HG02763 (cell line): ENCODE measurements around the gene DNAJC11.
"Not testable (repeated sequence)": the region's sequence is repeated elsewhere in the genome, so short reads cannot be mapped to it uniquely, and the experiment has no call there.

Experiments used
- ATAC-seq: cut with Tn5 transposase; IDR thresholded peaks from one replicate; pipeline ENCODE4 v1.9.1; 2021; ENCODE audit warnings: mild to moderate bottlenecking, moderate library complexity; ENCODE audit not compliant: unreplicated experiment

The DNAJC11 gene, protein sequence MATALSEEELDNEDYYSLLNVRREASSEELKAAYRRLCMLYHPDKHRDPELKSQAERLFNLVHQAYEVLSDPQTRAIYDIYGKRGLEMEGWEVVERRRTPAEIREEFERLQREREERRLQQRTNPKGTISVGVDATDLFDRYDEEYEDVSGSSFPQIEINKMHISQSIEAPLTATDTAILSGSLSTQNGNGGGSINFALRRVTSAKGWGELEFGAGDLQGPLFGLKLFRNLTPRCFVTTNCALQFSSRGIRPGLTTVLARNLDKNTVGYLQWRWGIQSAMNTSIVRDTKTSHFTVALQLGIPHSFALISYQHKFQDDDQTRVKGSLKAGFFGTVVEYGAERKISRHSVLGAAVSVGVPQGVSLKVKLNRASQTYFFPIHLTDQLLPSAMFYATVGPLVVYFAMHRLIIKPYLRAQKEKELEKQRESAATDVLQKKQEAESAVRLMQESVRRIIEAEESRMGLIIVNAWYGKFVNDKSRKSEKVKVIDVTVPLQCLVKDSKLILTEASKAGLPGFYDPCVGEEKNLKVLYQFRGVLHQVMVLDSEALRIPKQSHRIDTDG

DNA sequence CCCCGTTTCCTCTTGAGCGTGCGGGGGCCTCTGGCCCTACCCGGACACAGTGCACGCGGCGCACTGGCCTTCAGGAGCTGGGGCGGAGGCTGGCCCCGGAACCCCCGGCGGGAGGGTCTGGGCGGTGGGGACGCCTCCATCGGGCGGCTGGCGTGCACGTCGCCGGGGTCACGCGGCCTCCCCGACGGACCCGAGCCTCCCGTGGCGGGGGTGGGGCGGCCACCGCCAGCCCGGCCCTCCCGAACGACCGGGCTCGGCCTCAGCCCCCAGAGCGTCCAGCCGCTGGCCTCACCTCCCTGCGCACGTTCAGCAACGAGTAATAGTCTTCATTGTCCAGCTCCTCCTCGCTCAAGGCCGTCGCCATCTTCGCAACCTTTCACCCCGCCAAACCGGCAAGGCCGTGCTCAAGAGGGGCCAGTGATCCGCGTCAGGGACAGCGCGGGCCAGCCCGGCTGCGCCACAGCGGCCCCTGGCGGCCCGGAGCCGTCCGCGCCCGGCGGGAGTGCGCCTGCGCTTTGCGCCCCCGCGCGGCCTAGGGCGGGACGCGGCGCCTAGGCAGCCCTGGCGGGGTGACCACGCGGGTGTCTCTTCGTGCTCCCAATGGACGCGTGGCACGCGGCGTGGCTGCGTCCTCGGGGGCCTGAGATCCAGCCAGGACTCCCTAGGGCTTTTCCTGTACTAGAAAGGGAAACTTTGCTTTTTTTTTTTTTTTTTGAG, at the start of gene DNAJC11:
TSS of gene DNAJC11 (minus strand) at position 380 of the 717 bp plus-strand sequence. CDS start at position 364, 16 bp downstream.
- ATAC-seq: peak; percentile 87

- ATAC-seq: no peak
Observed at GRCh38 chr1:6750490-6750889, 48.9 kb upstream of the DNAJC11 start.

- ATAC-seq: no peak
Observed at GRCh38 chr1:6747674-6748073, 46.1 kb upstream of the DNAJC11 start.

GRCh38 chr1:6745073-6745472, 43.5 kb upstream of the DNAJC11 start:
- no peak for ATAC-seq

GRCh38 chr1:6743189-6744101, 41.8 kb upstream of the DNAJC11 start:
- ATAC-seq: no peak

GRCh38 chr1:6742676-6743188, 41.1 kb upstream of the DNAJC11 start:
- ATAC-seq: not testable (repeated sequence)

DNA sequence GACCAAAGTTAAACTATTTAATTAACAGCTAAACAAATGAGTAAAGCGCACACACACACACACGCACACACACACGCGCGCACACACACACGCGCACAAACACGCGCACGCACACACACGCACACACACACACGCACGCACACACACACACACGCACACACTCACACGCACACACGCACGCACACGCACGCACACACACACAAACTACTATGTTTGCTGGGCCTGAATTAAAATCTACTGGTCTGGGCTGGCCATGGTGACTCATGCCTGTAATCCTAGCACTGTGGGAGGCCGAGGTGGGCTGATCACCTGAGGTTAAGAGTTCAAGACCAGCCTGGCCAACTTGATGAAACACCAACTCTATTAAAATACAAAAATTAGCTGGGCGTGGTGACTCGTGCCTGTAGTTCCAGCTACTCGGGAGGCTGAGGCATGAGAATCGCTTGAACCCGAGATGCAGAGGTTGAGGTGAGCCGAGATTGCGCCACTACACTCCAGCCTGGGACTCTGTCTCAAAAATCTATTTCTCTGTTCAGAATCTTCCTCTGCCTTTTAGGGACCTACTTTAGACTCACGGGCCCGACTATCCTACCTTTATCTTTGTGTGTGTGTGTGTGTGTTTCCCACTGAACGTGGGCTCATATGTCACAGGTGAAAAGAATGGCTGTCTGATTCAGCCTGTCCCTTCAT, 37.5 kb upstream of the DNAJC11 start:
- ATAC-seq: no peak

DNA sequence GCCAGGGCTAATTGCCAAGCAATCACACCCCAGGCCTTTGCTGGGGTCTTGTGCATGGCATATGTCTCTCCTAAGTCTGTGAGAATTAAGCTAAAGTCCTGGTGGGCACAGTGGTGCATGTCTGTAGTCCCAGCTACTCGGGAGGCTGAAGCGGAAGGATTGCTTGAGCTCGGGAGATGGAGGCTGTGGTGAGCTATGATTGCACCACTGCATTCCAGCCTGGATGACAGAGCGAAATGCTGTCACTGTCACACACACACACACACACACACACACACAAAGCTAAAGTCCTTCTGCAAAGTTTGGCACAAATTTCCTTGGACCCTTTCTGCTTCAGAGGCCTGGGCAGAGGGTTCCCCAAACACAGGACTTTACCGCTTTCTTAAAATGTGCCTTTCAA, 31.3 kb upstream of the DNAJC11 start:
- ATAC-seq: no peak

- no peak for ATAC-seq
Observed at GRCh38 chr1:6731905-6732304, 30.3 kb upstream of the DNAJC11 start.

GRCh38 chr1:6730880-6731279, 29.3 kb upstream of the DNAJC11 start:
- ATAC-seq: no peak

DNA sequence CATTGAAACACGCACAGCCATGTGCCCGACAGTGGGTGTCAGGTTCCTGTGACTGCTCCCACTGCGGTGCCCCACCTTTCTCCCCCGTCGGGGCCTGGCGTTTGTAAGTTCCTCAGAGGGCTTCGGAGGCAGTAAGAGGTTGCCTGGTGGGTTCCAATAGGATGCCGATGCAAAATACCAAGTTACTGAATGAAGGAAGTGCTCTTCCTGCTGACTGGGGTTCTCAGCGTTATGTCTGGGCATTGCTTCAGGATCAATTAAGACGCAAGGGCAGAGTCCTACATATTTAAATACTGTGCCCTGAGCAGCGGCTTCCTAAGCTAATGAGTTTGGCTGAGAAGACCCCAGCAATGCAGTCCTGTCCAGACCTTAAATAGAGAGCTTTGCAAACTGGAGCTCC, 28.9 kb upstream of the DNAJC11 start:
- no peak for ATAC-seq

GRCh38 chr1:6727535-6727934, 25.9 kb upstream of the DNAJC11 start:
- no peak for ATAC-seq

GRCh38 chr1:6726253-6726652, 24.6 kb upstream of the DNAJC11 start:
- ATAC-seq: no peak

DNA sequence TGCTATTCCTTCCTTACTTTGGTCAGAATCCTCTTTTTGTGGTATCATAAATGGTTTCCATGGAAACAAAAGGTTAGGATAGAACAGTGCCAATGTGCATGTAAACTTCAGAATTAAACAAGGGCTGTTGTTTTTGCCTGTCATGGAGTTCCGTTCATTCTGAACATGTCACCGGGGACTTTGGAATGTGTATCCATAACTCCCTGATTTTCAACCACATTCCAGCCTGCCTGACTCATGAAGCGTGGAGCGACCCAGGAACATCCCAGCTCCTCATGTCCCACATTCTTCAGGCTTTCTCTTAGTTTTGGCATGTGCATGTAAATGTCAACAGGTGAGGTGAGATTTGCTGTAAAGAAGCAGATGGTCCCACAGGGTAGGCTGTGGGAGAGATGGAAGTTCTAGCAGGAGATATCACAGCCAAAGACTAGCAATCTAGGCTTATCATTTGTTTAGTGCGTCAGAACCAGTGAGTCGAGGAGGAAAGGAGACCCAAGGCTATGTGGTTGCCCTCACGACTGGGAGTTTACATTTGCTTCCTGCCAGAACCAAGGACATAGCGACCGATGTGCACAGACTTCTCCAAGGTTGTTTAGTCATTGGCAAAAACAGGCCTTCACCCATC, 23.0 kb upstream of the DNAJC11 start:
- no peak for ATAC-seq

DNA sequence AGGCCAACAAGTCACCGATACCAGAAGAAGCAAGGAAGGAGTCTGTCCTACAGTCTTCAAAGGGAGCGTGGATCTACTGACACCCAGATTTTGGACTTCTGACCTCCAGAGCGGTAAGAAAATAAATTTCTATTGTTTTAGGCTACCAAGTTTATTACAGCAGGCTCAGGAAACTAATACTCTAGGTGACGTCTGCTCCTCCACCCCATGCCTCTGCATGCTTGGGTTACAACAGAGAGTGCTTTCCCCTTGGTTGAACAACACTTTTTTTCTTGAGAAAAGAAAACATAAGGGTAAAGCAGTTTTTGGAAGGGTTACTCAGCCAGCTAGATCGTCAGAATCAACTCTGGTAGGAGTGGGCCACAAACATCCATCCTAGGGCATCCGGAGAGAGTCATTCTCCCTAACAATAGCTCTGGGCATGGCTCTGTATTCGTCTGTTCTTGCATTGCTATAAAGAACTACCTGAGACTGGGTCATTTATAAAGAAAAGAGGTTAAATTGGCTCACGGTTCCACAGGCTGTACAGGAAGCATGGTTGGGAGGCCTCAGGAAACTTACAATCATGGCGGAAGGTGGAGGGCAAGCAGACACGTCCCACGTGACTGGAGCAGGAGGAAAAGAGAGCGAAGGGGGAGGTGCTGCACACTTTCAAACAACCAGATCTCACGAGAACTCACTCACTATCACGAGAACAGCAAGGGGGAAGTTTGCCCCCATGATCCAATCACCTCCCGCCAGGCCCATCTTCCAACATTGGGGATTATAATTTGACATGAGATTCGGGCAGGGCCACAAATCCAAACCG, 22.2 kb upstream of the DNAJC11 start:
- ATAC-seq: no peak

DNA sequence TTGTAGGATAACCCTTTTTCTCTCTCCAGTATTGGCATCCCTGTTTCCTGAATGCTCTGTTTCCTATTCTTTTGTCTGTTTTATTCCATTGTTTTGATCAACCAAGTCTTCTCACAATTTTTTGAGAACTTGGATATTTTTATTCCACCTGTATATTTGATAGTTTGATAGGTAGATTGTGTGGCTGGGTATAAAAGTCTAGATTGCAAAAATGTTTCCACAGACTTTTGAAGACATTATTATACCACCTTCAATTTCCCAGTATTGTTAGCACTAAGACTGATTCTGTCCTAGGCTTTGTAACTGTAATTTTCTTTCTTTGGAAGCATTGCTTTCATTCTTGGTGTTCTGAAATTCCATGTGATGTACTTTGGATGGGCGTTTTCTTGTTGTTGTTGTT, 9.6 kb upstream of the DNAJC11 start:
- no peak for ATAC-seq

DNA sequence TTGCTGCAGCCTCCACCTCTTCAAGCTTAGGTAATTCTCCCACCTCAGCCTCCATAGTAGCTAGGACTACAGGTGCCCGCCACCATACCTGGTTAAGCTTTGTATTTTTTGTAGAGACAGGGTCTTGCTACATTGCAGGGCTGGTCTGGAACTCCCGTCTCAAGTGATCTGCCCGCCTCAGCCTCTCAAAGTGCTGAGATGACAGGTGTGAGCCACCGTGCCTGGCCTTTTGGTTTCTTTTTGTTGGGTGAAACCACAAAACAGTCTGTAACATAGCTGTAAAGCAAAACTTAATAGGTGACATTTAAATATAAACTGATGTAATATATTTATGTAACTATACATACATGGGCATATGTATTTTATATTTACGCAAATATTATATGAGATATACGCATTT, 3.1 kb upstream of the DNAJC11 start:
- ATAC-seq: no peak

DNA sequence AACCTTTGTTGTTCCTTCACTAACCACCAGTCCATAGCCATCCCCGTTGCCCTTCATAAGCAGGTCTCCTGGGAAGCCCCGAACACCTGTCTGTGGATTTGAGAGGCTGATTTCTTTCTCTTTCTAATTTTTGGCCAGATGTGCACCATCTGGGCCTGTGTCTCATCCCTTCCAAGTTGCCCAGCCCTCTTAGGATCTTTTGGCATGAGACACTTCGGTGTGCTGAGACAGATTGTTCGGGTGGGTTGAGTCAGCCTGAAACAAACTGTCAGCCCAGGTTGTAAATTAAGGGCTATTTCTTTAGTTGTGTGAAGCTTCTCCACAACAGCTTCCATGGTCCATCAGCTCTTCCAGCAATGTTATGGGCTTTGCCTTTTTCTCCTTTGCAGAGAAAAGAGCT, 1.4 kb upstream of the DNAJC11 start:
- no peak for ATAC-seq
